Thyroid gland (tissue), 4 donors: ENCODE data around the gene DNTT. TPM values are rescaled to one million over a fixed set of nuclear protein-coding genes. Genes with fewer than 3 reads are reported as not detected.
A peak's percentile ranks its signal among the peaks of the same experiment; 100 is the strongest.

ENCODE experiments used
- DNase-seq, 2 donors: peaks; one replicate each; pipeline ENCODE4 v3.0.0-alpha.2; 2019
- H3K27ac ChIP-seq, 3 donors: fragments of 200-600 bp; sonication (generic); 1 replicate in 2 of 3; 2 replicates in 1 of 3; pipeline ENCODE4 v1.5.1; 2016 to 2019; ENCODE audit warnings: mild to moderate bottlenecking in 1 of 3, moderate library complexity in 1 of 3
- H3K27me3 ChIP-seq: fragments of 200-600 bp; sonication (generic); one replicate; pipeline ENCODE4 v1.5.1; 2019
- H3K36me3 ChIP-seq, 2 donors: fragments of 200-600 bp; sonication (generic); one replicate each; pipeline ENCODE4 v1.5.1; 2016 to 2019
- H3K4me1 ChIP-seq, 2 donors: fragments of 200-600 bp; sonication (generic); one replicate each; pipeline ENCODE4 v1.5.1; 2017 to 2019
- H3K4me3 ChIP-seq, 3 donors: fragments of 200-600 bp; sonication (generic); replicated peaks in 1 of 3; 1 replicate in 2 of 3; 2 replicates in 1 of 3; pipeline ENCODE4 v1.5.1; 2016; ENCODE audit warnings: mild to moderate bottlenecking in 1 of 3
- H3K9me3 ChIP-seq: fragments of 200-600 bp; sonication (generic); one replicate; pipeline ENCODE4 v1.5.1; 2017
- CTCF ChIP-seq, 6 experiments: fragments of 200-600 bp in 3 of 6; fragments of 450-650 bp in 3 of 6; sonication (generic) in 3 of 6; IDR thresholded peaks; one replicate each; pipeline ENCODE4 v1.5.1; 2016 to 2019; ENCODE audit warnings: antibody characterized with exemption in 6 of 6, mild to moderate bottlenecking in 2 of 6, inconsistent platforms in 1 of 6, moderate library complexity in 1 of 6
- POLR2A ChIP-seq, 2 donors: fragments of 450-650 bp; IDR thresholded peaks; one replicate each; pipeline ENCODE4 v1.6.1; 2017; ENCODE audit warnings: antibody characterized with exemption in 2 of 2, mild to moderate bottlenecking in 2 of 2, moderate library complexity in 1 of 2
- WGBS, 2 donors: methylation state at CpG; one replicate each; pipeline ENCODE4 v1.1.5; 2017; 5-methylcytosine and 5-hydroxymethylcytosine counted together
- intact Hi-C: fragments of 100-400 bp; cut with DNase I; formaldehyde crosslinking; loops from one replicate; pipeline ENCODE4 v1.15.1; 2023
- total RNA-seq, 4 donors: library from RNA; depleted of rRNA; stranded (reverse); fragments of >200 nt; gene quantifications; one replicate each; pipeline ENCODE4 v1.2.3, GENCODE V29; 2016

DNTT gene
- total RNA-seq, 4 donors from 2014 or later = 0.88 TPM; not detected in 3

- H3K4me1 ChIP-seq = peaks cover 45 to 52% of the 10 kb centered on the region in 2 donors
- H3K27ac ChIP-seq = peak overlapping the region; percentile 86 to 92 (median 90)
- peak; percentile 36 to 40 for DNase-seq
- H3K9me3 ChIP-seq = no peaks in the 10 kb centered on the region
- no peak overlapping the region for H3K4me3 ChIP-seq
- no peaks in the 10 kb centered on the region for H3K27me3 ChIP-seq
- H3K36me3 ChIP-seq = no peaks in the 10 kb centered on the region
- intact Hi-C loops = no loop called here
- 62 to 64% methylated on average over 6 of the region's 6 CpGs for WGBS, 2 donors
- TF ChIP-seq POLR2A (IDR thresholded peaks at IDR 0.05) (peak in 1 of 2 donors; percentile 6), CTCF (IDR thresholded peaks at IDR 0.05) (no peak)
Measured at GRCh38 chr10:96269438-96270300, 34.6 kb upstream of the DNTT start.

- WGBS, 2 donors = 74 to 76% methylated on average over 2 of the region's 2 CpGs
- H3K4me3 ChIP-seq = no peak overlapping the region
- H3K27ac ChIP-seq = peak overlapping the region; percentile 86 to 92 (median 90)
- no peaks in the 10 kb centered on the region for H3K36me3 ChIP-seq
- H3K27me3 ChIP-seq = no peaks in the 10 kb centered on the region
- TF ChIP-seq POLR2A (IDR thresholded peaks at IDR 0.05) (no peak), CTCF (IDR thresholded peaks at IDR 0.05) (no peak)
- intact Hi-C loops = no loop called here
- no peaks in the 10 kb centered on the region for H3K9me3 ChIP-seq
- DNase-seq = no peak
- peaks cover 47 to 54% of the 10 kb centered on the region in 2 donors for H3K4me1 ChIP-seq
Measured at GRCh38 chr10:96270571-96270970, 33.7 kb upstream of the DNTT start.

GRCh38 chr10:96271016-96271815, 33.0 kb upstream of the DNTT start, which contains the start of gene BLNK:
BLNK (minus strand) TSS chr10:96271569; CDS start chr10:96271398, 171 bp downstream.
- WGBS, 2 donors = 5 to 13% methylated on average over 6 of the region's 6 CpGs
- Histone ChIP-seq H3K27ac (peak within 1 kb of the TSS; percentile 89 to 92 (median 90)), H3K4me3 (peak within 1 kb of the TSS in 1 of 3 donors; percentile 16), H3K4me1 (peaks cover 47 to 60% of the 10 kb centered on the region in 2 donors), H3K9me3 (no peaks in the 10 kb centered on the region), H3K27me3 (no peaks in the 10 kb centered on the region), H3K36me3 (no peaks in the 10 kb centered on the region)
- TF ChIP-seq CTCF (IDR thresholded peaks at IDR 0.05) = peak in 1 of 6 experiments; percentile 3
- TF ChIP-seq POLR2A (IDR thresholded peaks at IDR 0.05) = peak in 1 of 2 donors; percentile 71
- DNase-seq = peak; percentile 96 to 97
- intact Hi-C loops = no loop called here

- Histone ChIP-seq H3K36me3 (no peaks in the 10 kb centered on the region), H3K4me1 (peaks cover 40 to 64% of the 10 kb centered on the region in 2 donors), H3K27ac (peak overlapping the region; percentile 89 to 92 (median 90)), H3K4me3 (no peak overlapping the region), H3K9me3 (no peaks in the 10 kb centered on the region), H3K27me3 (no peaks in the 10 kb centered on the region)
- DNase-seq = peak; percentile 55 to 66
- 53 to 57% methylated on average over 8 of the region's 8 CpGs for WGBS, 2 donors
- intact Hi-C loops = no loop called here
- no peak for TF ChIP-seq CTCF (IDR thresholded peaks at IDR 0.05)
- TF ChIP-seq POLR2A (IDR thresholded peaks at IDR 0.05) = peak in 1 of 2 donors; percentile 39
Measured at GRCh38 chr10:96272316-96273280, 31.6 kb upstream of the DNTT start.
